Mesenteric fat pad (tissue), 1 donor: ENCODE data around the gene NAT16. TPM values are rescaled to one million over a fixed set of nuclear protein-coding genes. Genes with fewer than 3 reads are reported as not detected.

ENCODE experiments used
- DNase-seq: peaks from one replicate; pipeline ENCODE4 v3.0.0-alpha.2; 2020; ENCODE audit warnings: low spot score
- total RNA-seq: library from RNA; stranded (reverse); fragmentation: NEBNext Ultra II Directional; extraction: Animal tissue kit (Norgen Biotek cat#: 25700); gene quantifications from one replicate; pipeline ENCODE4 v1.2.1, GENCODE V29; 2021
- donor health status: DM: yes; HTN: yes; CAD: no.

Gene NAT16
- total RNA-seq, 1 donor from 2014 or later: not detected

GRCh38 chr7:101172005-101172853 is 7.9 kb downstream of the NAT16 start:
- no peak for DNase-seq

GRCh38 chr7:101171442-101171837 is 8.7 kb downstream of the NAT16 start:
- no peak for DNase-seq

GRCh38 chr7:101170617-101171441 is 9.3 kb downstream of the NAT16 start:
- no peak for DNase-seq

GRCh38 chr7:101169838-101170551 is 10.1 kb downstream of the NAT16 start:
- DNase-seq: no peak

- no peak for DNase-seq
These were observed 10.8 kb downstream of the NAT16 start for GRCh38 chr7:101169110-101169837.

- no peak for DNase-seq
These were observed 11.6 kb downstream of the NAT16 start for GRCh38 chr7:101168412-101169049.

GRCh38 chr7:101167645-101168411 is 12.3 kb downstream of the NAT16 start:
- DNase-seq: no peak

- no peak for DNase-seq
These were observed 13.0 kb downstream of the NAT16 start for GRCh38 chr7:101166909-101167644.

- no peak for DNase-seq
These were observed 13.5 kb downstream of the NAT16 start for GRCh38 chr7:101166648-101166908.

GRCh38 chr7:101165958-101166647 is 14.0 kb downstream of the NAT16 start:
- DNase-seq: no peak

- peak; percentile 97 for DNase-seq
These were observed 14.8 kb downstream of the NAT16 start, which contains the start of gene VGF for GRCh38 chr7:101165075-101165957. Gene VGF (minus strand): TSS chr7:101165569. CDS start chr7:101164843, 726 bp downstream.

- no peak for DNase-seq
These were observed 15.8 kb downstream of the NAT16 start for GRCh38 chr7:101164071-101164840.

GRCh38 chr7:101163279-101164070 is 16.6 kb downstream of the NAT16 start:
- DNase-seq: no peak

GRCh38 chr7:101162551-101163278 is 17.4 kb downstream of the NAT16 start:
- DNase-seq: no peak
